ENCODE results near the gene EHD3.

The EHD3 gene

DNA sequence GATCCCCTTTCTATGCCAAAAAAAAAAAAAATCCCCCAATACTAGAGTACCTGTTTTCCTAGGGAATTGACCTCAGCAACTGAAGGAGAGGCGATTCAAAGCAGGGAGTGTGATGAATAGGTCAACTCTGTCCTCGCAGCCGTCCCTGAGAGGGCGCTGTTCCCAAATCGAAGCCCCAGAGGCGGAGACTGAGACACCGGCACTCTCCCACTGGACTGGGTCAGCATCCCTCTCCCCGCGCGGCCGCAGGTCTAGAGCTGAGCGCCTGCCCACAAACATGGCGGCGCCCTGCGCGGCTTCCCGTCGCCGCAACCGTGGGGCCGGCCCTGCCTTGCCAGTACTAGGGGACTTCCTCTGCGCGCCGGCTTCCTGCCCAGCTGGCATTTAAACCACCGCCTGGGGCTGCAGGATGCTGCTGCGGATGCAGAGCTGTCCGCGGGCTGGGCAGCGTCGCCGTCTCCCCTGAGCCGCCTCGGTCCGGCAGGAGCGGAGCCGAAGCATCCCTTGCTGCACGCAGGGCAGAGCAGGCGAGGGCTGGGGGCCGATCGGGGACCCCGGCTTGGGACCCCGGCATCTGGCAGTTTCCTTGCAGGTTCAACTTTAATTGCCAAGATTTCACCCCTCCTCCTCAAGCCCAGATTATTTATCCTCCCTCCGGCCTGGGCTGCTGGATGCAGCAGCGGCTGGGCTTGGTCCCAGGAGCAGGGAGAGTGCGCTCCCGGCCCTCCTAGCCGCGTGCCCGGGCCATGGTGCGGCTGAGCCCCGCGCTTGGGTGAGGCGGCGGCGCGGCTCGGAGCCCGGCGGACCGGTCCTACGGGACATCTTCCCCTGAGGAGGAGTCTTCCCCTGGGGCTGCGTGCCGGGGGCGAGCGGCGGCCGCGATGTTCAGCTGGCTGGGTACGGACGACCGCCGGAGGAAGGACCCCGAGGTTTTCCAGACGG lies at the start of gene EHD3:
Gene EHD3, plus strand, starts transcription at position 412 of the 942 bp plus-strand sequence. Its CDS starts 470 bp downstream, at position 882.
- no peaks in the 10 kb centered on the region for H3K27me3 Mint-ChIP-seq

DNA sequence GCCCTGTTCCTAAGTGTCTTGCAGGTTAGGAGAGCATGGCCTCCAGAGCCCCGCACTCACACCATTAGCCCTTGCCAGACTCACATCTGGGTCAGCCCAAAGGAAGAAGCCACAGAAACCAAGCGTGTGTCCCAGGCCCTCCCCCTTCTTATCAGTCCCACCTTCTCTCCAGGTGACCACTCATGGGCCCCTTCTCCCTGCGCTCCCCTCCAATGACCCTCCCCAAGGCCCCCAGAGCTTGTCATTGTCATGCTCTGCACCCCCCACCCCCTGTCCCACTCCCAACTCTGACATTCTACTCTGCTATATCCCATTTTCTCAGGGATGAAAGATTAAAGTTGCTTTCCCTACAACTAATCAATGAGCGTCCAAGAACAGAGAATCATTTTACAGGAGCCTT lies 46.8 kb upstream of the EHD3 start:
- no peaks in the 10 kb centered on the region for H3K4me1 Mint-ChIP-seq
- H3K36me3 Mint-ChIP-seq, result peaks cover 8 to 15% of the 10 kb centered on the region in 2 donors
- DNase-seq (no peak), ATAC-seq (replicated peaks) (no peak)
- H3K4me3 Mint-ChIP-seq, result no peak overlapping the region
- H3K9me3 Mint-ChIP-seq, result peaks cover 0 to 1% of the 10 kb centered on the region in 2 donors
- H3K27ac Mint-ChIP-seq, result no peak overlapping the region
- no peaks in the 10 kb centered on the region for H3K27me3 Mint-ChIP-seq

More for the DNA sequence above, at the start of gene EHD3:
- ATAC-seq (replicated peaks) (peak; percentile 99), DNase-seq (peak; percentile 88)
- Mint-ChIP-seq H3K4me1 (peaks cover 14 to 35% of the 10 kb centered on the region in 2 donors), H3K9me3 (no peaks in the 10 kb centered on the region), H3K4me3 (peak within 1 kb of the TSS; percentile 83 to 90), H3K36me3 (peaks cover 0 to 5% of the 10 kb centered on the region in 2 donors), H3K27ac (peak within 1 kb of the TSS; percentile 37)

DNA sequence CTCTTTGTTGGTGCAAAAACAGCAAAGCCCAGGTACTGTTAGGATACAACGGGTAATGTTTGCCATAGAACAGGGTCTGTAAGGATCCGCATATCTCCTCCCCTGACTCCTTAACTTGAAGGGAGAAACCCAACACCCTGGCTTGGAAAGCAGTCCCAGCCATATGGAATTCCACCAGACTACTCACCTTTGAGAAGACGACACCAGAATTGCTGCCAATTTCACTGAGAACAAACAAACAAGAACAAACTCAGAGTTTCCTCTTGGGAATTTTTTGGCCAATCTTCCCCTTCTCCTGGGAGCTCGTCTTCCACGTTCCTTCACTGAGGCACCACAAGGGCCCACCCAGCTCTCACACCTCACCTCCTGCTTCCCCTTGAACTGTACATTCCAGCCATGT lies 45.8 kb upstream of the EHD3 start:
- H3K36me3 Mint-ChIP-seq, result peaks cover 8 to 15% of the 10 kb centered on the region in 2 donors
- no peak overlapping the region for H3K27ac Mint-ChIP-seq
- no peaks in the 10 kb centered on the region for H3K4me1 Mint-ChIP-seq
- H3K9me3 Mint-ChIP-seq, result peaks cover 0 to 1% of the 10 kb centered on the region in 2 donors
- DNase-seq (no peak), ATAC-seq (replicated peaks) (no peak)
- no peaks in the 10 kb centered on the region for H3K27me3 Mint-ChIP-seq
- H3K4me3 Mint-ChIP-seq, result no peak overlapping the region

GRCh38 chr2:31189141-31189540 lies 44.8 kb upstream of the EHD3 start:
- H3K4me3 Mint-ChIP-seq, result no peak overlapping the region
- peaks cover 3 to 11% of the 10 kb centered on the region in 2 donors for H3K36me3 Mint-ChIP-seq
- no peaks in the 10 kb centered on the region for H3K4me1 Mint-ChIP-seq
- no peaks in the 10 kb centered on the region for H3K9me3 Mint-ChIP-seq
- no peak for ATAC-seq (replicated peaks)
- no peak overlapping the region for H3K27ac Mint-ChIP-seq
- no peaks in the 10 kb centered on the region for H3K27me3 Mint-ChIP-seq
- DNase-seq, result no peak

DNA sequence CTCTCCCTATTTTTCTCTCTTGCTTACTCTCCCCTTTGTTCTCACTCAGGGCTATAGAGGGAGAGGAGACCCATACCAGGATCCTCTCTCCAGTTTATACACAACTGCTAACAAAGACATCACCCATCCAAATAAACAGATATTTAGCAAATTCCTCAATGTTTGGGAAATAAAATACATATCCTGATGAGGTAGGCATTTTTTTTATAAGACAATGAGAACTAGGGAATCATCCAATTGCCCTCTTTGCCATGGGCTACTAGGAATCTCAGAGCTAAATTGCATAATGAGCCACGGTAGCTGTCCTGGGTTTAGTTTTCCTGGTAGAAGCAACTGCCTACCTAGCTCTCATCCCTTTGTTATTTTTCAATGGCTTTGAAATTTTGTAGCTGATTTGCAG lies 43.8 kb upstream of the EHD3 start:
- Mint-ChIP-seq H3K36me3 (peaks cover 2 to 7% of the 10 kb centered on the region in 2 donors), H3K9me3 (no peaks in the 10 kb centered on the region)
- ATAC-seq (replicated peaks), result no peak

DNA sequence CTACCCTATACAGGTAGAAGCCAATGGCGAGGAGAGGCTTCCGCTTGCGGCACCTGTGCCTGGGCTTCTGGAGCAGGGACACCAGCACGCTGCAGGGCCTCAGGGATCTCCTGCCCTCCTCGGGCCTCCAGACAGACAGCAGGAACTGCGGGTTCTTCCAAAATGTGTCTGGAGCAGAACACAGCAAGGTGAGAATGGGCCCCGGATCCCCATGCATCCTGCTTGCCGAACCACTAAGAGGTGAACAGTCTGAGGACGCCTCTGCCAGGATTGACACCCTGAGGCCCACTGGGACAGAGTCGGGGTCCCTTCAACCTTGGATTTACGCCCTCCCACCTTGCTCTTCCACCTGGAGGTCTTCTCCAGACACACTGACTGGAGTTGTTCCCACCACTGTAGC lies 42.0 kb upstream of the EHD3 start:
- no peaks in the 10 kb centered on the region for H3K9me3 Mint-ChIP-seq
- H3K27me3 Mint-ChIP-seq, result no peaks in the 10 kb centered on the region
- H3K4me1 Mint-ChIP-seq, result no peaks in the 10 kb centered on the region
- H3K36me3 Mint-ChIP-seq, result peaks cover 2 to 7% of the 10 kb centered on the region in 2 donors
- no peak for DNase-seq
- no peak overlapping the region for H3K4me3 Mint-ChIP-seq
- no peak for ATAC-seq (replicated peaks)
- H3K27ac Mint-ChIP-seq, result no peak overlapping the region

More for the DNA sequence above, 43.8 kb upstream of the EHD3 start:
- DNase-seq, result no peak
- Mint-ChIP-seq H3K4me1 (no peaks in the 10 kb centered on the region), H3K4me3 (no peak overlapping the region), H3K27me3 (no peaks in the 10 kb centered on the region), H3K27ac (no peak overlapping the region)

DNA sequence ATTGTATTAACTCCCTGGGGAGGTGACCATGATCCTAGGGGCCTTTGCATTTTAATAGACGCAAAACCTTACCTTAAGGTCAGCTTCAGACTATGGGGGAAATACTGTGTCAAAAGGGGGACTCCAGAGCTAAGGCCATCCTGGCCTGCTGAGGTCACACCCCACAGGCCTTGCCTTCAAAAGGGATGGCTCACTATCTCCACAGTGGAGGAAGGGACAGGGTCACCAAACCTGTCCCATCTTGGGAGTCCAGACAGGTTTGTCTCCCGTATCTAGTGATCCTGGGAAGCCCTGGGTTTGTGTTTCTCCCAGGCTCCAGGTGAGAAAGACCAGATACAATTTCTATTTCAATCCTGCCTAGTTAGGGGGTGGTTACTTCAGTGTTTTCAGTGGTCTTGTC lies 41.6 kb upstream of the EHD3 start:
- Mint-ChIP-seq H3K9me3 (no peaks in the 10 kb centered on the region), H3K27ac (no peak overlapping the region), H3K36me3 (peaks cover 2 to 10% of the 10 kb centered on the region in 2 donors), H3K4me1 (no peaks in the 10 kb centered on the region), H3K27me3 (no peaks in the 10 kb centered on the region), H3K4me3 (no peak overlapping the region)
- DNase-seq (no peak), ATAC-seq (replicated peaks) (no peak)

DNA sequence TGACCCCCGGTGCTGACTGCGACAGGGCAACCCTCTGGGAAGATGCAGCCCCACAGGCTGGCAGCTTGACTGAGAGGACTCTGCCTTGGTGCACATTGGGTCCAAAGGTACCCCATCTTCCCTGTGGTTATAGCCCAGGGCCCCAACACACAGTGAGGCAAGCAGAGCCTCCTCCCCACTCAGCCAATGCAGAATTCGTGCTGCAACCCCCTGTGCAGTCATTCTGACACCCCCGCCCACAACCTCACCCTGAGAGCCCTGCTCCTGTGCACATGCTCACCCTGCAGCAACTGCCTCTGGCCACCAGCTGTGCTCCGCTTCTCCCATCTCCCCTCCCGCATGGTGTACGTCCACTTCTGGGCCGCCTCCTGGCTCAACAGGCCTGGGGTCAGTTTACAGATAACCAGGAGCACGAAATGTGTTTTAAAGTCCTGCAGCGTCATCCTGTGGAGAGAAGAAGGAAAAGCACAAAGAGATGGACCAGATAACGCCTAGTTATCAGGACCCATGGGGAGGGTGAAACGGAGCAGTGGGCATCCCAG lies 41.0 kb upstream of the EHD3 start:
- Mint-ChIP-seq H3K9me3 (no peaks in the 10 kb centered on the region), H3K4me1 (no peaks in the 10 kb centered on the region), H3K27me3 (no peaks in the 10 kb centered on the region), H3K27ac (no peak overlapping the region), H3K4me3 (no peak overlapping the region), H3K36me3 (peaks cover 2 to 13% of the 10 kb centered on the region in 2 donors)
- no peak for DNase-seq
- no peak for ATAC-seq (replicated peaks)

DNA sequence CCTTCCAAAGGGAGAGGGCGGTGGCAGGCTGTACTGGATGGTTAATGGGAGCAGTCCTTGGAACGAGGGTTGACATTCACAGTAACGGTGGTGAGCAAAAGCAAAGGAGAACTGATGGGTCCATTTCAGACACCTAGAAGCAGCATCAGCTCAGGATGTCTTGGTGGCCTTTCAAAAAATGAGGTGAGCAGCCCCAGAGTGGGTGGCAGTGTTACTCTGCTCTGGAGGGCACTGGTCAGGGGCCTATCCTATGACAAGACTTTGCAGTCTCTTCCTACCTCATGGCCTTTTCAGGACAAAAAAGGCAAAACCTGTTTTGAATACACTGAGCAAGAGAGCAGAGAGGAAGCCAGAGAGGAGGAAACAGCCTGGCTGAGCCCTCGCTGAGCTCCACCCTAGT lies 40.1 kb upstream of the EHD3 start:
- Mint-ChIP-seq H3K27me3 (no peaks in the 10 kb centered on the region), H3K4me3 (no peak overlapping the region), H3K36me3 (peaks cover 4 to 15% of the 10 kb centered on the region in 2 donors), H3K27ac (no peak overlapping the region), H3K4me1 (no peaks in the 10 kb centered on the region), H3K9me3 (peaks cover under 1 to 2% of the 10 kb centered on the region in 2 donors)
- ATAC-seq (replicated peaks), result no peak
- DNase-seq, result no peak

GRCh38 chr2:31196622-31197021 lies 37.3 kb upstream of the EHD3 start:
- Mint-ChIP-seq H3K36me3 (peaks cover 9 to 16% of the 10 kb centered on the region in 2 donors), H3K9me3 (peaks cover 3 to 5% of the 10 kb centered on the region in 2 donors), H3K4me1 (no peaks in the 10 kb centered on the region), H3K4me3 (no peak overlapping the region), H3K27ac (no peak overlapping the region), H3K27me3 (no peaks in the 10 kb centered on the region)
- DNase-seq (no peak), ATAC-seq (replicated peaks) (peak; percentile 38 to 61)

GRCh38 chr2:31197166-31197565 lies 36.8 kb upstream of the EHD3 start:
- ATAC-seq (replicated peaks), result no peak
- DNase-seq, result no peak
- Mint-ChIP-seq H3K4me1 (no peaks in the 10 kb centered on the region), H3K36me3 (peaks cover 9 to 20% of the 10 kb centered on the region in 2 donors), H3K27ac (no peak overlapping the region), H3K27me3 (no peaks in the 10 kb centered on the region), H3K4me3 (no peak overlapping the region), H3K9me3 (peaks cover 3 to 5% of the 10 kb centered on the region in 2 donors)

DNA sequence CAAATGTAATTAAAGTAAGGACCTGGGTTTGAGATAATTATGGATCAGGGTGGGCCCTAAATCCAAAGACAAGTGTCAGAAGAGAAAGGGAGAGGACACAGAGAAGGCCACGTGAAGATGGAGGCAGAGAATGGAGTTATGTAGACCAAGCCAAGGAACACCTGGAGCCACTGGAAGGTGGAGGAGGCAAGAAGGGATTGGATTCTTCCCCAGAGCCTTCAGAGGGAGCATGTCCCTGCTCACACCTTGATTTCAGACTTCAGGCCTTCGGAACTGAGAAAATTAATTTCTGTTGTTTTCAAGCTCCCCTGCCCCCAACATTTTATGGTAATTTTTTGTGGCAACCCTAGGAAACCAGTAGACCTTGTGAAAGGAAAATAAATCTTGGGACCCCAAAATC lies 36.3 kb upstream of the EHD3 start:
- no peak for DNase-seq
- Mint-ChIP-seq H3K36me3 (peaks cover 9 to 20% of the 10 kb centered on the region in 2 donors), H3K4me3 (no peak overlapping the region), H3K4me1 (no peaks in the 10 kb centered on the region), H3K9me3 (peaks cover 3 to 5% of the 10 kb centered on the region in 2 donors), H3K27ac (no peak overlapping the region), H3K27me3 (no peaks in the 10 kb centered on the region)
- ATAC-seq (replicated peaks), result no peak

DNA sequence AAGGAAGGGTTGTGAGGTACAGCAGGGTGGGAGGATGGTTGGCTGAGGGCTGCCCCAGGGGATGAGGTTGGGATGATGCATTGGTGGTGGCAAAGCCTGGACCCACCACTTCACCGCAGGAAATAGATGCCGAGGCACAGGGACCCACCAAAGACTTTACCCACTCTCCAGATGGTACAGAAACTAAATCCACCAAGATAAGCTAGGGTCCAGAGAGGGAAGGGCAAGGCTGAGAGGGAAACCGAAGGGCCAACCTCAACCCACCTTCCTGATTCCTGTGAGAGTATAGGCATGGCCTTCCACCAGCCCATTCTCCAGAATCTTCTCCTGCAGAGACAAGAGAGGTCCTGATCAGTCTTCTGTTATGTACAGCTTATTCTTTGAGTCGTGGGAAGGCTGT lies 34.7 kb upstream of the EHD3 start:
- Mint-ChIP-seq H3K4me3 (no peak overlapping the region), H3K27me3 (no peaks in the 10 kb centered on the region), H3K36me3 (peaks cover 9 to 23% of the 10 kb centered on the region in 2 donors), H3K27ac (no peak overlapping the region), H3K4me1 (no peaks in the 10 kb centered on the region), H3K9me3 (peaks cover 3 to 5% of the 10 kb centered on the region in 2 donors)
- no peak for ATAC-seq (replicated peaks)
- no peak for DNase-seq

DNA sequence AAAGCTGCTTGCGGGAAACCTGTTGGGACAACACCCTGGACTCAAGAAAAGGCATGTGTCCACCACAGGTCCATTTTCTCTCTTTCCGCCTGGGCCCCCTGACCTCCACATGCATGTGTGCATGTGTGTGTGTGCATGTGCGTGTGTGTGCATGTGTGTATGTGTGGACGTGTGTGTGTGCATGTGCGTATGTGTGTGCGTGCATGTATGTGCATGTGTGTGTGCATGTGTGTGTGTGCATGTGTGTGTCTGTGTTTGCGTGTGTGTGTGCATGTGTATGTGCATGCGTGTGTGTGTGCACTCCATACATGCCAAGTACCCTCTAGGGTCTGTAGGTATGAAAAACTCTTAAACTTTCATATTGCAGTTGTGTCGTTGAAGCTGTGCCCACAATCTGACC lies 33.0 kb upstream of the EHD3 start:
- Mint-ChIP-seq H3K36me3 (peaks cover 9 to 23% of the 10 kb centered on the region in 2 donors), H3K4me1 (peaks cover 0 to 2% of the 10 kb centered on the region in 2 donors), H3K4me3 (no peak overlapping the region), H3K9me3 (peaks cover 3 to 5% of the 10 kb centered on the region in 2 donors), H3K27me3 (no peaks in the 10 kb centered on the region), H3K27ac (no peak overlapping the region)
- ATAC-seq (replicated peaks), result no peak
- DNase-seq, result no peak

DNA sequence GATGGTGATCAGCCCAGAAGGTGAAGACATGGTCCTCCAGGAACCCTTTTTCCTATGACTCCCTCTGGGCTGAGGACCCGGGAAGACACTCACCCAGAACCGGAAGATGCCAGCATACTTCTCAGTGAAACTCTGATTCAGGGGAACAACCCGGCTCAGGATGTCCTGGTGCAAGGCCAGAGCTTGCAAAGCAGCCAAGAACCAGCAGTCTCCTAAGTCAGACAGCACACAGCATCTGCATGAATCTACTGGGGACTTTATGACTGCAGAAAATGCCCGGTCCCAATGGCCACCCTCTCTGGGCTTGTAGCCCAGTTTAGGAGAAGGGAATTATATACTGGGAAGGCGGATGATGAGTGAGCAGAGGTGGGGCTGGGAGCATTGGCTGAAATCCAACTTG lies 31.9 kb upstream of the EHD3 start:
- Mint-ChIP-seq H3K9me3 (peaks cover 3 to 5% of the 10 kb centered on the region in 2 donors), H3K4me3 (no peak overlapping the region), H3K4me1 (peaks cover 0 to 4% of the 10 kb centered on the region in 2 donors), H3K36me3 (peaks cover 9 to 23% of the 10 kb centered on the region in 2 donors), H3K27ac (no peak overlapping the region), H3K27me3 (no peaks in the 10 kb centered on the region)
- ATAC-seq (replicated peaks), result no peak
- no peak for DNase-seq

All from stimulated activated naive B cell treated with anti-CD40 and anti-IgM and Interleukin-4, amounts not matched to agents 10 μg/mL and 1 μg/mL and 100 μg/mL, for 72 hours (primary cell).